RWPE2 (cell line): ENCODE results near the gene ARL8A.
"Not testable (repeated sequence)": the region's sequence is repeated elsewhere in the genome, so short reads cannot be mapped to it uniquely, and the experiment has no call there.

Experiments used
- ATAC-seq: fragments of 200-7000 bp; cut with Tn5 transposase; 3 replicates; pipeline ENCODE4 v1.9.1; 2021; ENCODE audit warnings: low read depth
- DNase-seq: peaks from one replicate; pipeline ENCODE4 v3.0.0-alpha.2; 2020; ENCODE audit warnings: low spot score
- H3K27ac ChIP-seq: fragments of 450-650 bp; 2 replicates; pipeline ENCODE4 v1.5.1; 2017; ENCODE audit warnings: mild to moderate bottlenecking; ENCODE audit not compliant: poor library complexity, severe bottlenecking
- H3K27me3 ChIP-seq: fragments of 250-450 bp; sonication (Bioruptor Pico); 2 replicates; pipeline ENCODE4 v1.5.1; 2021; ENCODE audit warnings: mild to moderate bottlenecking, moderate library complexity; ENCODE audit not compliant: insufficient read depth, poor library complexity, severe bottlenecking
- H3K36me3 ChIP-seq: fragments of 250-450 bp; sonication (Bioruptor Pico); 2 replicates; pipeline ENCODE4 v1.5.1; 2020; ENCODE audit warnings: low read depth, mild to moderate bottlenecking, moderate library complexity
- H3K4me1 ChIP-seq: fragments of 250-450 bp; sonication (Bioruptor Pico); 2 replicates; pipeline ENCODE4 v1.5.1; 2021; ENCODE audit warnings: mild to moderate bottlenecking, moderate library complexity; ENCODE audit not compliant: insufficient read depth, poor library complexity, severe bottlenecking
- H3K4me3 ChIP-seq: fragments of 250-450 bp; sonication (Bioruptor Pico); 2 replicates; pipeline ENCODE4 v1.5.1; 2021; ENCODE audit warnings: mild to moderate bottlenecking, moderate library complexity; ENCODE audit not compliant: severe bottlenecking
- H3K9me3 ChIP-seq: fragments of 250-450 bp; sonication (Bioruptor Pico); 2 replicates; pipeline ENCODE4 v1.5.1; 2021; ENCODE audit warnings: mild to moderate bottlenecking, moderate library complexity; ENCODE audit not compliant: severe bottlenecking
- CTCF ChIP-seq: fragments of 450-650 bp; IDR thresholded peaks from one replicate; pipeline ENCODE4 v1.5.1; 2017; ENCODE audit warnings: mild to moderate bottlenecking, moderate library complexity; ENCODE audit not compliant: poor library complexity, severe bottlenecking

ARL8A gene

GRCh38 chr1:202143011-202143767, 1.3 kb downstream of the ARL8A start:
- Histone ChIP-seq H3K27ac (peak overlapping the region; percentile 72), H3K27me3 (no peaks in the 10 kb centered on the region), H3K4me3 (peak overlapping the region; percentile 91), H3K4me1 (no peaks in the 10 kb centered on the region), H3K36me3 (peaks cover 10% of the 10 kb centered on the region; the same call in 1 of the 2 replicates), H3K9me3 (no peaks in the 10 kb centered on the region)
- ATAC-seq (peak; percentile 44), DNase-seq (no peak)
- TF ChIP-seq CTCF, result no peak

GRCh38 chr1:202141468-202141867, 3.1 kb downstream of the ARL8A start:
- H3K9me3 ChIP-seq, H3K4me3 ChIP-seq, H3K27me3 ChIP-seq, ATAC-seq, DNase-seq, H3K4me1 ChIP-seq, H3K27ac ChIP-seq: not testable (repeated sequence)
- H3K36me3 ChIP-seq, result peaks cover 22% of the 10 kb centered on the region

GRCh38 chr1:202140833-202141232, 3.7 kb downstream of the ARL8A start:
- no peaks in the 10 kb centered on the region for H3K27me3 ChIP-seq
- TF ChIP-seq CTCF, result no peak
- no peak overlapping the region for H3K4me3 ChIP-seq
- H3K4me1 ChIP-seq, result no peaks in the 10 kb centered on the region
- DNase-seq (no peak), ATAC-seq (no peak)
- H3K36me3 ChIP-seq, result peaks cover 22% of the 10 kb centered on the region
- no peak overlapping the region for H3K27ac ChIP-seq
- no peaks in the 10 kb centered on the region for H3K9me3 ChIP-seq

GRCh38 chr1:202135221-202135721, 9.3 kb downstream of the ARL8A start:
- Histone ChIP-seq H3K27me3 (no peaks in the 10 kb centered on the region), H3K36me3 (peaks cover 38% of the 10 kb centered on the region), H3K4me1 (no peaks in the 10 kb centered on the region), H3K4me3 (no peak overlapping the region), H3K27ac (no peak overlapping the region), H3K9me3 (no peaks in the 10 kb centered on the region)
- TF ChIP-seq CTCF, result peak; percentile 88
- DNase-seq (no peak), ATAC-seq (peak; percentile 79)

- no peak overlapping the region for H3K4me3 ChIP-seq
- no peaks in the 10 kb centered on the region for H3K4me1 ChIP-seq
- H3K9me3 ChIP-seq, result no peaks in the 10 kb centered on the region
- no peak for TF ChIP-seq CTCF
- H3K27me3 ChIP-seq, result no peaks in the 10 kb centered on the region
- peaks cover 38% of the 10 kb centered on the region for H3K36me3 ChIP-seq
- ATAC-seq (no peak), DNase-seq (no peak)
- no peak overlapping the region for H3K27ac ChIP-seq
These were observed 9.8 kb downstream of the ARL8A start for GRCh38 chr1:202134645-202135172.
